ENCODE measurements around the gene SLX4IP.

SLX4IP gene

GRCh38 chr20:10547276-10548114, 112.4 kb downstream of the SLX4IP start:
- no peak for TF ChIP-seq FOXP2 (optimal IDR thresholded peaks at IDR 0.05; ENCODE audit: borderline replicate concordance, extremely low read depth, extremely low read length, insufficient read depth)
- no peak for TF ChIP-seq POLR2AphosphoS5 (IDR thresholded peaks at IDR 0.05; ENCODE audit: low read depth, low read length)
- no peak for TF ChIP-seq SIN3A (IDR thresholded peaks at IDR 0.05; ENCODE audit: borderline replicate concordance, insufficient read depth, low read length)
- TF ChIP-seq REST (IDR thresholded peaks at IDR 0.05; ENCODE audit: insufficient read depth in 1 of 2, low read depth in 2 of 2, low read length in 2 of 2): no peak
- no peak for TF ChIP-seq TAF1 (IDR thresholded peaks at IDR 0.05; ENCODE audit: borderline replicate concordance, insufficient read depth, low read length)

GRCh38 chr20:10549511-10549910, 114.4 kb downstream of the SLX4IP start:
- TF ChIP-seq FOXP2 (optimal IDR thresholded peaks at IDR 0.05; ENCODE audit: borderline replicate concordance, extremely low read depth, extremely low read length, insufficient read depth) (no peak), REST (IDR thresholded peaks at IDR 0.05; ENCODE audit: insufficient read depth in 1 of 2, low read depth in 2 of 2, low read length in 2 of 2) (no peak), POLR2AphosphoS5 (IDR thresholded peaks at IDR 0.05; ENCODE audit: low read depth, low read length) (no peak), TAF1 (IDR thresholded peaks at IDR 0.05; ENCODE audit: borderline replicate concordance, insufficient read depth, low read length) (no peak), SIN3A (IDR thresholded peaks at IDR 0.05; ENCODE audit: borderline replicate concordance, insufficient read depth, low read length) (no peak)

GRCh38 chr20:10550204-10551118, 115.4 kb downstream of the SLX4IP start:
- TF ChIP-seq POLR2AphosphoS5 (IDR thresholded peaks at IDR 0.05; ENCODE audit: low read depth, low read length): no peak
- TF ChIP-seq TAF1 (IDR thresholded peaks at IDR 0.05; ENCODE audit: borderline replicate concordance, insufficient read depth, low read length): no peak

- TF ChIP-seq SIN3A (IDR thresholded peaks at IDR 0.05; ENCODE audit: borderline replicate concordance, insufficient read depth, low read length) (no peak), POLR2AphosphoS5 (IDR thresholded peaks at IDR 0.05; ENCODE audit: low read depth, low read length) (no peak), FOXP2 (optimal IDR thresholded peaks at IDR 0.05; ENCODE audit: borderline replicate concordance, extremely low read depth, extremely low read length, insufficient read depth) (no peak), REST (IDR thresholded peaks at IDR 0.05; ENCODE audit: insufficient read depth in 1 of 2, low read depth in 2 of 2, low read length in 2 of 2) (no peak), TAF1 (IDR thresholded peaks at IDR 0.05; ENCODE audit: borderline replicate concordance, insufficient read depth, low read length) (no peak)
Observed at GRCh38 chr20:10551732-10552724, 116.9 kb downstream of the SLX4IP start.

All from PFSK-1 (cell line).